Measurements from ENCODE around the gene TMEM183A.

The TMEM183A gene

DNA sequence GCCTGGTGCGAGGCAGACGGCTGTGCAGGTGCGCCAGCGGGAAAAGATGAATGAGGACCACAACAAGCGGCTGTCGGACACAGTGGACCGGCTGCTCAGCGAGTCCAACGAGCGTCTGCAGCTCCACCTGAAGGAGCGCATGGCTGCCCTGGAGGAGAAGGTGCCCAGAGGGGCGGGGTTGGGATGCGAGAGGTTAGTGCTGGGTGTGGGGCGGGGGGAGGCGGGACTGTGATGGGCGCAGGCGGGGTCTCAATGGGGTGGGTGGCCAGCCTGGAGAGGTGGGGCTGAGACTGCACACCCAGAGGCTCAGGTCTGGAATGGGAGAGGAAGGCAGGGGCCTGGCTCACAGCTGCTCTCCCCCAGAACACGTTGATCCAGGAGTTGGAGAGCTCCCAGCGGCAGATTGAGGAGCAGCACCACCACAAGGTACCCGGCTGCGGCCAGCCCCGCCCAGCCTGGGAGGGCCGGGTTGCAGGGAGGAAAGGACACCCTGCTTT lies 41.4 kb downstream of the TMEM183A start:
- DNase-seq, result no peak

DNA sequence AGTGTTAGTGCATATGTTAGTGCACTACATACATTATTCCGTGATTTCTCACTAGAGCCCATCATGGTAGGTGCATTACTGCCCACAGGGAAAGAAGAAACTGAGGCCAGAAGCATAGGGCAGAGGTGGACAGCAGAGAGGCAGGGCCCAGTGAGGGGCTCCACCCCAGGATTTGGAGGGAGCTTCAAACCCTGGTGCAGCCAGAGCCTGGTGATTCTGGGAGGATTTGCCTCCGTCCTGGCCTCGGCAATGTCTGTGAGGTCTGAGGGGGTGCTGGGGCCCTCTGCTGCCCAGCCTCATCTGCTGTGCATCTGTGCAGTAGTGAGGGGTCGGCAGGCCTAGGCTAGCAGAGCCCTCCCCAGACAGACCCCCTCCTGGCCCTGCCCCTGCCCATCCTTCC lies 41.9 kb downstream of the TMEM183A start:
- no peak for DNase-seq

DNA sequence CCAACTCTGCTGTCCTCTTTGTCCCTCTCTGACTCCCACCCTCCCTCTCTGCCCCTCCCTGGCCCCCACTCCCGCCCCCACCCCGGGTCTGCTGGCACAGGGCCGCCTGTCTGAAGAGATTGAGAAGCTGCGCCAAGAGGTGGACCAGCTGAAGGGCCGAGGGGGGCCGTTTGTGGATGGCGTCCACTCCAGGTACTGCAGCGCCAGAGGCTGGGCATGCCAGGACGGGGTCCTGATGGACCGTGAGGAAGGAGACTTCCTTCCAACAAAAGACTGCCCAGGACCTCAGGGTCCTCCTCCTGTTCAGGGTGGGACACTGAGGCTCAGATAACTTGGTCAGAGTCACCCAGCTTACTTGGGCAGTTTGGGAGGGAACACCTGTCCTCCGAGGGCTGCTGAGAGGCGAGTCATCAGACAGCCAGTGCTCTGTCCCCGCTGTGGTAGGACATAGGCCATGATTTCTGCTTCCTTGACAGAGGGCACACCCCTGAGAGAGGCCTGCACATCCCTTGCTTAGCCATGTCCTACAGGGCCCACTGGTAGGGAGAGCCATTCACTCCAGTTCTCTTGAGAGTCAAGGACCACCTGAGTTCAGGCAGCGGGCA lies 42.5 kb downstream of the TMEM183A start:
- DNase-seq, result no peak

DNA sequence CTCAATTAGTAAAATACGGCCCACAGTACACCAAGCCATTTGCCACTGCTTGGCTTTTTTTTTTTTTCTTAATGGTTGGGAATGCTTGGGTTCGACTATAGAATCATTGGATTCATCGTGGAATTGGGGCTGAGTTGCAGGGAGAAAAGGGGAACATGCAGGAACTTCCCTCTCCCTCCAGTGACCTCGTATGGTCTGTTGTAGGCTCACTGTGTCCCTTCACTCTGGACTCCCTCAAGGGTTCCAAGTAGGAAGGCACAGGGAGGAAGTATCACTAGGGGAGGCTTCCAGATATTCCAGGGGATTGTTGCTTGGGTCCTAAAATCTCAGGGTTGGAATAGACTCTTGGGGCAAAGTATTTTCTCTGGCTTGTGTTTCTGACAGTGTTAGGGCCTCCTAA lies 43.7 kb downstream of the TMEM183A start:
- DNase-seq, result no peak

DNA sequence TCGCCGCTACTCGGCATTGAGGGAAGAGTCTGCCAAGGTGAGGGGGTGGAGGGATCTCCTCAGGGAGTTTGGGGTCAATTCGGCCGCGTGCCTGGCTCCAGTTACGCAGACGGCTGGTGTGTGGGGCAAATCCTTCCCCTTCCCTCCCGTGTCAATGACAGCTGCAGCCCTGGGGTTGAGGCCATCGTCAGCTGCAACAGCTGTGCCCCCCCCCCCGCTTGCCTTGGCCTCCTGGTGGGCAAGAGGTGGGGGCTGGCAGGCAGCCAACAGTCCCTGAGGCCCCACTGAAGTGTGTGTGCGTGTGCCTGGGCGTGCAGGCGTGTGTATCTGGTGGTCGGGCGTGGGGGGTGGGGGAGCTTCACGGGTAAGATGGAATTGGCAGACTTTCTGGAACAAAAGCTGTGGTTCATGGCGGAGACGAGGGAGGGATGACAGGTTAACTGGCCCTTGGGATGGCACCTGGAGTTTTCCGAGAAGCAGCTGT lies 44.7 kb downstream of the TMEM183A start:
- DNase-seq, result no peak

DNA sequence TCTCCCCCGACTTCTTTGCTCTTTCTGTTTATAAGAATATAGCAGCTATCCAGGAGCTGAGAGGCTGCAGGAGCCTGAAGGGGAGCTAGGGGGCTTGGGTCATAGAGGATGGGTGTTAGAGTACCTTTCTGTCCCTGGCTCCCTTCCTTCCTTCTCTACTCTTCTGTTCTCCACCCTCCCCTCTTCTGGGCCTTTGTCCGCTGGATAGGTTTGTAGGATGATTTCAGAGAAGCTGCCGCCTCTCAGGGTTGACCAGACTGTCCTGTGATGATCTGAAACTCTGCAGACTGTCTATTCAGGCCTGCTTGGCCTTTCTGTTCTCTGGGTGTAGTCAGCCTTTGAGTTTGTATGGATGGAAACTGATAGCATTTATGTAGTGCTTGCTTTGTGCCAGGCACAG lies 45.4 kb downstream of the TMEM183A start:
- DNase-seq, result no peak

DNA sequence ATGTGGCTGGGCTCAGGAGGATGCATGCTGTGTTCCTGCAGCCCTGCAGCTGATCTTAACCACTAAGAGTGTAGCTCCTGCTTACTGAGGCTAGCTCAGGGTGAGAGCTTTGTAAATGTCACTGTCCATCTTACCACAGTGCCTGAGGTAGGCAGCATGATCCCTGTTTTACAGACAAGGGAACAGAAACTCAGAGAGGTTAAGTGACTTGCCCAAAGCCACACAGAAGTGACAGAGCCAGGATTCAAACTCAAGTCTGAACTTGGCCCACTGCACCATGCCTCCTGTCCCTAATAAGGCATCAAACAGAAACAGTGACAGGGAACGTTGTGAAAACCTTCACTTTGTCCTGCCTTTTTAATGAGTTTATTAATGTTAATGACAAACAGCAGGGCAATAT lies 47.0 kb downstream of the TMEM183A start:
- DNase-seq, result no peak

DNA sequence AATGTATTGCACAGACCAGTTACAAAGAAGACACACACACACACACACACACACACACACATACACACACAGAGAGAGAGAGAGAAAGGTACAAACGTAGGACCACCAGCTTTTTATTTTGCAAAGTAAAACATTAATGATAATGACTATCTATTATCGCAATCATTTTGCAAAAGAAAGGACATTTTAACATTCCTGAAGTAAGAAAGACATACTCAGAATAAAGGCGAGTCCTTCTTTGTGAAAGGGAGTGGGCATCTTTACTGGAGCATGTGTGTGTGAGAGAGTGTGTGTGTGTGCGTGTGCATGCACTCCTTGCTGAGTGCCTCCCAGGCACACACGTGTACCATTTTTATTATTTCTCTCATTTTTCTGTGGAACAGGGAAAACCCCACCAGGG lies 47.5 kb downstream of the TMEM183A start:
- DNase-seq, result no peak

DNA sequence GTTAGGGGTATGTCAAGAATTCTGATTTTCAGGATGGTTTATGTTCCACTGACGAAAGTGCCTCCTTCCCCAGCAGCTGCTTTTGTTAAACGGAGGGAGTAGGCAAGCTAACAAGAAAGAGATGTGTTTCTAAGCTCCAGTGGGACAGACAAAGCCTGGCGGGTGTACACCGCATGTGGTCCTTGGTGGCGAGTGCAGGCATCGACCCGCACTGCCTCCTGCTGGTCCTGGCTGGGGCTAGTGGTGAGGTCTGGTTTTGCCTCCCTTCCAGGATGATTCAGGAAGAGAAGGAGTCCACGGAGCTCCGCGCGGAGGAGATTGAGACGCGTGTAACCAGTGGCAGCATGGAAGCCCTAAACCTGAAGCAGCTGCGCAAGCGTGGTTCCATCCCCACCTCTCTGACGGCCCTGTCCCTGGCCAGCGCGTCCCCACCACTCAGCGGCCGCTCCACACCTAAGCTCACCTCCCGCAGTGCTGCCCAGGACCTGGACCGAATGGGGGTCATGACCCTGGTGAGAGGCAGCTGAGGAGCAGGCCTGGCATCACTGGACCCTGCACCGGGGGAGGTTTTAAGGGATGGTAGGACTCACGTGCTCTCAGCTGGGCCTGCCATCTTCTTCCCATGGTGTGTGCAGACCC lies 48.1 kb downstream of the TMEM183A start:
- DNase-seq, result no peak

DNA sequence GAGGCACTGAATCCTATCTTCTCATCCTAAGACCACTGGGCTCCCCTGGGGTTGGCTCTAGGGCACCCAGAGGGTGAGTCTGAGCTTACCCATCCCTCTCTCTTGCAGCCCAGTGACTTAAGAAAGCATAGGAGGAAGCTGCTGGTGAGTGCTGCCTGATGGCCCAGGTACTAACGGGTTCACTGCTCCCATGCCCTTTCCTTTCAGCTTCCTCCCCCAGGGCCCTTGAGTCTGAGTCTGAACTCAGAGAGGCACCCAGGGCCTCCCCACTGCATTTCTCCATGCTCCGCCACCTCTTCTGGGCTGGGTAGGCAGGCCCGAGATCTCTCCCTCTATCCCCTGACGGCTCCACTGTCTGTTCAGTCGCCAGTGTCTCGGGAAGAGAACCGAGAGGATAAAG lies 48.8 kb downstream of the TMEM183A start:
- DNase-seq, result no peak

DNA sequence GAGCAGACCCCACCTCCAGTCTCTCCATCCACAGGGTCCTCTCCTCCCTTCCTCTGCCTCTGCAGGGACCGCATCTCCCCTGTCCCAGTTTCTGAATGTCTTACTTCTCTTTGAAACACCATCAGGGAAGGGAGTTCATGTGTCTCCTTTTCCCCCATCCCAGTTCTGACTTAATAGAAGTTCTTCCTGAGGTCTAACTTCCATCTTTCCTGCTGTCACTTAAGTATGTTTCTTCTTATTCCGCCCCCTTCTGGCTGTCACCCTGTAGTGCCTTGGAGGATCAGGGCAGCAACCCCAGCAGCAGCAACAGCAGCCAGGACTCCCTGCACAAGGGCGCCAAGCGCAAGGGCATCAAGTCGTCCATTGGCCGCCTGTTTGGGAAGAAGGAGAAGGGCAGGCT lies 49.3 kb downstream of the TMEM183A start:
- DNase-seq, result no peak

DNA sequence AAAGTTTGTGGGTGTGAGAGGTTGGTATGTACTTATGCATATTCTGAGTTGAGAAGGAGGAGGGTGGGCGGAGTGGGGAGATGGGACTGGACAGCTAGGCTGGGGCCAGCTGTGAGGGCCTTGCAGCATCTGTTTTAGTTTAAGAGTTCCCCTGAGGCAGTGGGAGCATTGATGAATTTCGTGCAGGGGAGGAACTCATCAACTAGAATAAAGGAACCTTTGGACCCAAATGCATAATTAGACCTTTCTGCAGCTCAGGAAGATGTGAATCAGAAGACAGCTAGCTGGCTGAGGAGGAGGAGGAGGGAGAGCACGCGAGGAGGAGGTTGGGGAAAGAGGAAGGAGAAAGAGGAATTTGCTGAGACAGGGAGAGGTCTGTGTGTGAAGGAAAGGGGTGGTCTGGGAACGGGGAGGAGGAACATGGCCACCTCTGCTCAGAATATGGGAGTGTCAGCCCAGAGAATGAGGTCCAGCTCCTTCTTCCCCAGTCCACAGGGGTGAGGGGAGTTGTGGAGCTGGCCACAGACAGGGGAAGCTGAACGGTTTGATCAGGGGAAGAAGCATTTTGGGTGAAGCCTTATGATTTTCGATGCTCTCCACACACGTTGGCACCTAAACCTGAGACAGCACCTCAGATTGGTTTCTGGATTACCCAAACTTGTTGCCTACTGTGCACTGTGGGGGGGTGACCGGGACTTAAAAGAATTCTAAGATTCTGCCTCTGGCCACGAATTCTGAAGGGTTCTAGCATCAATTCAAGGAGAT lies 50.9 kb downstream of the TMEM183A start:
- DNase-seq, result no peak

DNA sequence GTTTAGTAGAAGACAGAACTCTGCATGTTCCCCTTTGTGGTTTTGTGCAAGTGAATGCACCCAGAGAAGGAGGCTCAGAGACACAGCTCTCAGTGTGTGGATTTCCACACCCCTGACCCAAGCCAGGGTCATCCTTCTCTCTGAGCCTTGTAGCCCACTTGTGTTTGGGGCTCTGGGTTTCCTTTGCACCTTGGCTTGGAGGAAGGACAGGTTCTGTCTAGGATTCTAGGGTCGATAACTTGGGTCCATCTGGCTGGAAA lies 51.4 kb downstream of the TMEM183A start:
- no peak for DNase-seq

DNA sequence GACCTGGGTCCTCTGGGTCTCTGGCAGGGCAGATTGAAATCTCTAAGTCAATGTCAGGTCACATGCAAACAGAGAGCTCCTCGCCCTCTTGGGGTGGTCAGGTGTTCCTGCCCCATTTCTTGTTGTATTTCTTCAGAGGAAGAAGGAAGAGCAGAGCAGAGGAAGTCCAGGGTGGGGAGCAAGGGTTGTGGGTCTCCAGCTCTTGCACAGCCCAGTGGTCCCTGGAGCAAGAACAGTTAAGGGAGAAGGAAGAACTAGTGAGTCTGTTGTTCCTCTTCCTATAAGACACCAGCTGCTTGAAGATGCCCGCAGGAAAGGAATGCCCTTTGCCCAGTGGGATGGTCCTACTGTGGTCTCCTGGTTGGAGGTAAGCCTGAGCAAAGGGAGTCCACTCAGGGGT lies 52.3 kb downstream of the TMEM183A start:
- no peak for DNase-seq

DNA sequence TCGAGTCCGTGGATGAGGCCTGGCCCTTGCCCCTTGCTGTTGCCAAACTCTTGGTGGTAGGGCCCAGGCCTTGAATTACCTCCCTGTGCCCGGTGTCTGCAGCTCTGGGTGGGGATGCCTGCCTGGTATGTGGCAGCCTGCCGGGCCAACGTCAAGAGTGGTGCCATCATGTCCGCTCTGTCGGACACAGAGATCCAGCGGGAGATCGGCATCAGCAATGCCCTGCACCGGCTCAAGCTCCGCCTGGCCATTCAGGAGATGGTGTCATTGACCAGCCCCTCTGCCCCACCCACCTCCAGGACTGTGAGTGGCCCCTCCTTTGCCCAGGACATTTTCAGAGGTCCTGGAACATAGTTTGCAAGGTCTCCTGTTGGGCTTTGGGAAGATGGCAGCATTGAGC lies 52.9 kb downstream of the TMEM183A start:
- DNase-seq, result no peak

DNA sequence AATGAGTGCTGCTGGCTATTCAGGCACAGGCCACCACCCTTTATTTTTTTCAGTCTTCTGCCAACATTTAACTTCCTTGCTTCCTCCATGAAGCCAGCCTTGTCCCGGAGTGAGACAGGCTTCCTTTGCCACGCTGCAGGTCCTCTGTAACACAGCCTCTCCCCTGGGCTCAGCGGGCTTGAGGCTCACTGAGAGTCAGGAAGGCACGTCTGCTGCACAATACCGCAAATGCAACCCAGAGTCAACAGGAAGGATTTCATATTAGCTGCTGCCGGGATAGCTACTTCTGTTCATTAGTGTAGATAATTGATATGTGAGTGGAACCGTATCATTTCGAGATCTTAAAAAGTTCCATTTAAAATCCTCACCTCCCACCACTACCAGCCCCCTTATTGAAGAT lies 56.1 kb downstream of the TMEM183A start:
- DNase-seq, result no peak

DNA sequence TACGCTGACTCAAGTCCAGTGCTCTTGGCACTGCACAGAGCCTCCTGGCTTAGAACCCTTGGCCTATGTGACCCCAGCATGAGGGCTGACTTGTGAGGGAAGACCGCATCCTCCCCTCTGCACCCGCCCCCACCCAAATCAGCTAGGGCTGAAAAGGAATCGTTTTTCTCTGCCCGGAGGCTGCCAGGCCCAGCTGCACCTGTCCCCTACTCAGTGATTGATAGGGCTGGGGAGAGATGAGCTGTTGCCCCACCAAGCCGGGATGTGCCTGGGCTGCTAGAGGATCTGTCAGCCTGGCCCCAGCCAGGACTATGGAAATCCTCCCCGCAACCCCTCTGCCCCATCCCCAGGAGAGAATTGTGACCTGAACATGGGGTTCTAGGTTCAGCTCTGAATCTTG lies 58.0 kb downstream of the TMEM183A start:
- no peak for DNase-seq

DNA sequence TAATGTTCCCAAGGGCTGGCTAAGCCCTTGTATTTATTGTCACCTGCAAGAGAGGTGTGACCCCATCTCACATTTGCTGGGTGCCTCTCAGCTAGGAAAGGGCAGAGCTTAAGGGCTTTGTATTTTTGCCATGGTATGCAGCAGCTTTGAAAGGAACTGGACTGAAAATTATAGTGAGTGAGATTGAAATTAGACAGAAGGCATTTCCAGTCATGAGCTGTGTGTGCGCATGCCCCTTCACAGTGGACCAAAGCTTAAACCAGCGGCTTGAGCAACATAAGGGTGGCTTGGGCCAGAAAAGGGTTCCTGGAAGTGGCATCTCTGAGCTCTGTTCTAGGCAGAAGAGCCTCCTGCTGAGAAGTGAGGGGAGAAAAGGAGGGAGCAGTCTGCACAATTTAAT lies 58.8 kb downstream of the TMEM183A start:
- no peak for DNase-seq

DNA sequence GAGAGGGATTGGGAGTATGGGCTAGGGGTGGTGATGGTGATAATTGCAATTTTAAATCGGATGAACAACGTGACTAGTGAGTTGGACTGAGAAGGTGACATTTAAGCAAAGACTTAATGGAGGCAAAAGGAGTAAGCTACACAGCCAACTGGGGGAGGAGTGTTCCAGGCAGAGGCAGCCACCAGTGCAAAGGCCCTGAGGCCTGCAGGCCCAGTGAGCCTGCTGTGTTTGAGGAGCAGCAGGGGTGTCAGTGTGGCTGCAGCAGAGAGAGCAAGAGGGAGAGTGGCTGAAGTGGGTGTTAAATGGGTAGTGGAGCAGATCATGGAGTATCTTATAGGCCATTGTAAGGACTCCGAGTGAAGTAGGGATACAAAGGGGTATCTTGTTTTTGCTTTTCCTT lies 59.8 kb downstream of the TMEM183A start:
- DNase-seq, result no peak

DNA sequence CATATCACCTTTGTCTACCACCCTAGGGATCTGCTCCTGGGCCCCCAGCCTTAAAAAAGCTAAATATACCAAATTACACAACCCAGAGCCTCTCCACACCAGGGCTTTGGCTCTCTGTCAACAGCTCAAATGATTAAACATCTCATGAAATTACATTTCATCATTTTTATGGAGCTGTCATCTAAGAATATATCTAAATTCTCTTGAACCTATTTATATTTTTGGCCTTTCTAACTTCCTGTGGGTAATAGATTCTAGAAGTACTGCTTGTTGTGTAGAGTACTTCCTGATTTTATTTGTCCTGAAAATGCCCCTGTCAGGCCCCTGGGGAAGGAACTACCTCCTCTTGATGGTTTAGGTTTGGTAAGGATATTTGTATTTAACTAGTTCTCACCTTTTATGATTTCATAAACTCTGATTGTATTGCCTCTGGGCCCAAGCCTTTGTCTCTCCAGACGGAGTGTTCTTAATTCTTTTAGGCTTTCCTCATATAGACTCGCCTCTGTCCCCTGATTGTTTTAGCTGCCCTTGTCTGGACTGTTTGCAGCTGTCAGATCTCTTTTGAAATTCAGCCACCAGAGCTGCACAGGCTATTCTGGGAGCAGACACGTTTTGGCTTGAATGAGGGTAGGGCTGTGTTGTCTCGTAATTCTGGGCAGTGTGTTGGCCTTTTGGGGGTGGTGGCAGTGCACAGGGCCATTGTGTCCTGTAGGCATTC lies 62.0 kb downstream of the TMEM183A start:
- DNase-seq, result no peak

DNA sequence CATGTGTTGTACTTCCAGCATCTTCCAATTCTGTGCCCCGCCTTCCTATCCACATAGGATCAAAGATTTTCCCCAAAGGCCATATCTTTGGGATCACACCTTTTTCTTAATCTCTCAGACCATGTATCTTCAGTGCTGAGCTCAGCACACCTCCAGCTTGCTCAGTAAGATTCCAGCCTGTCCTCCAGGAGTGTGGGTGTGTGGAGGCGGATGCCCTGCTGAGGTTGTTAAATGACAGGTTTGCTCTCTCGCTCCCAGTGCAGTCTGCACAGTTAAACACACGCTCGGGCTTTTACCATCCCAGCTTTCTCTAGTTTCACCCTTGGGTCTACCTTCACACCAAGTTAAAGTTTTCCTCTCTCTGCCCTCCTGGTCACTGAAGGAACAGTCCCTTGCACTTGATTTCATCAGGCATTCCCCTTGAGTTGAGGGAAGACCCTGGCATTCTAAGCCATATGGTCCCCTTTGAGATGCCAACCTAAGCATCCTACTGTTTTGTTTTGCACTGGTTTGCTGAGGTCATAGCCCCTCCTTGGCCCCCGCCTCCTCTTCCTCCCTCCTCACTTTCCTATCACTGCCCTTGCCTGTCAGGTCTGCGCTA lies 64.9 kb downstream of the TMEM183A start:
- no peak for DNase-seq

DNA sequence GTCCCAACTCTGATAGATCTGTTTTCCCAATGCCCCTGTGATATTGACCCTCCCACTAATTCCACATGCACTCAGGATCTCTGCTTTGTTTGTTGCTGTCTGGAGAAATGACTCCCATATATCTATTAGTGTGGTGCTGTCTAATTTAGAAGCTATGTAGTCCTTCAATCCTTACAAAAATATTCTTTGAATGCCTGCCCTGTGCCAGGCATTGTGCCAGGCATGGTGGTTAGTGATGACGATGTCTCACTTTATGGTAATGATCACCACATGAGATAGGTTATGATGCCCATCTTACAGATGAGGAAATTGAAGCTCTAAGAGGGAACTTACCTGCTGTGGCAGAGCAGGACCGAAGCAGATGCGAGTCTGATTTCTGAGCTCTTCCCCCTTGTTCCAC lies 65.7 kb downstream of the TMEM183A start:
- DNase-seq, result no peak

DNA sequence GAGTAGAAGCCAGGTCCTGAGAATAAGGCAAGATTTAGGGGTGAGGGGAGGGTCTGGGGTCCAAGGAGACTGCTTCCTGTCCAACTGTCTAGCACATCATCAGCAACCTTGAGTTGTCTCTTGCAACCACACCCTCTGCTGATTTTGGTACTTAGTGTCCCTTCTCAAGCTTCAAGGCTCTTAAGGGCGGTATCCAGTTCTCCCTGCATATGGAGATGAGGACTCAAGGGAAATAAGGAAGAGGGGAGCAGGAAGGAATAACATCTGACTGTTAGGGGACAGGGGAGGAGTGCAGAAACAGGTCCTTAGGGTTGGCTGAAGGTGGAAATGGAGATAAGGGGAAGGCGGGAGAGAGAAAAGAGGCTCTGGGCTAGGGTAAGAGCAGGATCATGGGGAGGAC lies 66.3 kb downstream of the TMEM183A start:
- no peak for DNase-seq

Measured in activated gamma-delta T cell (primary cell).